ENCODE results near the gene KCNE1. TPM values are rescaled to one million over a fixed set of nuclear protein-coding genes. Genes with fewer than 3 reads are reported as not detected.

Gene KCNE1
- total and polyA plus RNA-seq, 2 of the 4 experiments (the other 2 are of a cell fraction): 0.46 to 0.90 TPM

GRCh38 chr21:34524646-34525601 is 12.9 kb upstream of the KCNE1 start:
- Histone ChIP-seq H4K20me1 (ENCODE audit: insufficient read depth, low read length) (peaks cover 42% of the 10 kb centered on the region), H3K9me1 (ENCODE audit: insufficient read depth, low read length) (peaks cover 11% of the 10 kb centered on the region; the same call in 1 of the 2 replicates), H3K4me1 (ENCODE audit: control insufficient read depth, insufficient read depth, low read length) (peaks cover 11% of the 10 kb centered on the region), H4K5ac (ENCODE audit: low read depth, low read length) (peak overlapping the region; percentile 42), H2AK9ac (replicated peaks; ENCODE audit: low read depth, low read length, poor library complexity) (peak overlapping the region; percentile 89), H3K27me3 (ENCODE audit: control insufficient read depth, insufficient read depth, low read length) (no peaks in the 10 kb centered on the region), H2AFZ (replicated peaks; ENCODE audit: low read length, poor library complexity) (peak overlapping the region; percentile 46), H3K9ac (ENCODE audit: low read depth, low read length) (peak overlapping the region; percentile 86), H2AK5ac (ENCODE audit: low read depth, low read length) (peak overlapping the region; percentile 95), H3K9me3 (ENCODE audit: control insufficient read depth, insufficient read depth, low read length) (no peaks in the 10 kb centered on the region), H3K56ac (ENCODE audit: extremely low read depth, insufficient read depth, low read length) (peak overlapping the region; percentile 42), H3K4ac (ENCODE audit: low read depth, low read length) (peak overlapping the region; percentile 93), H3K4me3 (ENCODE audit: insufficient read depth, low read depth, low read length) (peak overlapping the region; percentile 57), H3K18ac (ENCODE audit: low read depth, low read length) (peak overlapping the region; percentile 55), H2BK15ac (ENCODE audit: low read depth, low read length) (peak overlapping the region; percentile 35; the same call in 2 of the 3 replicates), H2BK5ac (ENCODE audit: low read depth, low read length, poor library complexity, severe bottlenecking) (peak overlapping the region; percentile 98), H3K27ac (ENCODE audit: insufficient read depth, low read length) (peak overlapping the region; percentile 58), H3K79me1 (ENCODE audit: low read depth in 1 of 2, low read length in 2 of 2) (peaks cover 17 to 62% of the 10 kb centered on the region in 2 experiments), H2BK120ac (ENCODE audit: low read depth, low read length) (peak overlapping the region; percentile 81), H3K4me2 (ENCODE audit: low read depth, low read length) (peak overlapping the region; percentile 80), H3K14ac (replicated peaks; ENCODE audit: low read depth, low read length) (peak overlapping the region; percentile 98), H2BK20ac (ENCODE audit: low read depth, low read length) (peak overlapping the region; percentile 46; the same call in 1 of the 2 replicates), H3K36me3 (ENCODE audit: control insufficient read depth, insufficient read depth, low read length) (peaks cover 33% of the 10 kb centered on the region), H4K91ac (ENCODE audit: insufficient read depth, low read depth, low read length) (peak overlapping the region; percentile 57), H4K8ac (ENCODE audit: low read depth in 2 of 2, low read length in 2 of 2) (peak overlapping the region; percentile 60 to 89; a peak in 3 of 4 replicates), H3K23ac (ENCODE audit: low read depth, low read length) (peak overlapping the region; percentile 94)
- peak; percentile 84 for DNase-seq
- ATAC-seq (ENCODE audit: low read depth): peak; percentile 38
- dilution Hi-C loops (cut with HindIII; ENCODE audit: low sequenced_read_pairs, unreplicated experiment): no loop called here
- BruUV-seq (replicated peaks): no TSS peak
- intact Hi-C loops (cut with micrococcal nuclease): loop anchor here (1.0 to 5.0 kb wide), 3 partner anchors 58 to 90 kb away; partner anchors contain the start of gene RCAN1
- 37% methylated on average over 14 of the region's 31 CpGs; no CpG with 5 or more reads in 1 of the 2 experiments for WGBS, 2 experiments (ENCODE audit: extremely low coverage in 2 of 2, insufficient read length in 1 of 2)
- POLR2A ChIA-PET (ENCODE audit: unreplicated experiment): interaction anchor here (1.1 to 2.2 kb wide), 3 partner anchors 10 to 76 kb away, joined by 3 to 12 read pairs (median 3); no protein-coding TSS in a partner anchor
- in situ Hi-C loops (cut with MboI; ENCODE audit: low sequenced_read_pairs): loop anchor here (5.0 kb wide), 1 partner anchor 62 kb away; no protein-coding TSS in a partner anchor
- CTCF ChIA-PET: interaction anchor here (1.2 to 3.2 kb wide), 3 partner anchors 14 to 78 kb away, joined by 4 to 15 read pairs (median 4); no protein-coding TSS in a partner anchor
- no peak for TF ChIP-seq SMC3 (IDR thresholded peaks at IDR 0.05; ENCODE audit: low read depth, low read length)
- TF ChIP-seq POLR2A (IDR thresholded peaks at IDR 0.05; ENCODE audit: low read depth, low read length): peak; percentile 73
- TF ChIP-seq NFE2L2 (IDR thresholded peaks at IDR 0.05; ENCODE audit: low read depth, low read length): no peak; the same call in 1 of the 2 replicates
- no peak for TF ChIP-seq CEBPB (IDR thresholded peaks at IDR 0.05; ENCODE audit: low read depth, low read length)
- TF ChIP-seq MAZ (IDR thresholded peaks at IDR 0.05; ENCODE audit: borderline replicate concordance, low read depth, low read length): no peak; the same call in 1 of the 2 replicates
- TF ChIP-seq MXI1 (IDR thresholded peaks at IDR 0.05; ENCODE audit: borderline replicate concordance, low read depth, low read length): peak; percentile 79
- TF ChIP-seq, protein P1, sequence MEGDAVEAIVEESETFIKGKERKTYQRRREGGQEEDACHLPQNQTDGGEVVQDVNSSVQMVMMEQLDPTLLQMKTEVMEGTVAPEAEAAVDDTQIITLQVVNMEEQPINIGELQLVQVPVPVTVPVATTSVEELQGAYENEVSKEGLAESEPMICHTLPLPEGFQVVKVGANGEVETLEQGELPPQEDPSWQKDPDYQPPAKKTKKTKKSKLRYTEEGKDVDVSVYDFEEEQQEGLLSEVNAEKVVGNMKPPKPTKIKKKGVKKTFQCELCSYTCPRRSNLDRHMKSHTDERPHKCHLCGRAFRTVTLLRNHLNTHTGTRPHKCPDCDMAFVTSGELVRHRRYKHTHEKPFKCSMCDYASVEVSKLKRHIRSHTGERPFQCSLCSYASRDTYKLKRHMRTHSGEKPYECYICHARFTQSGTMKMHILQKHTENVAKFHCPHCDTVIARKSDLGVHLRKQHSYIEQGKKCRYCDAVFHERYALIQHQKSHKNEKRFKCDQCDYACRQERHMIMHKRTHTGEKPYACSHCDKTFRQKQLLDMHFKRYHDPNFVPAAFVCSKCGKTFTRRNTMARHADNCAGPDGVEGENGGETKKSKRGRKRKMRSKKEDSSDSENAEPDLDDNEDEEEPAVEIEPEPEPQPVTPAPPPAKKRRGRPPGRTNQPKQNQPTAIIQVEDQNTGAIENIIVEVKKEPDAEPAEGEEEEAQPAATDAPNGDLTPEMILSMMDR (conservative IDR thresholded peaks at IDR 0.05; ENCODE audit: low read depth, low read length): no peak
- TF ChIP-seq MAFK (IDR thresholded peaks at IDR 0.05; ENCODE audit: low read depth, low read length): no peak
- no peak for TF ChIP-seq RCOR1 (IDR thresholded peaks at IDR 0.05; ENCODE audit: insufficient replicate concordance, low read length)
- TF ChIP-seq, protein P2, sequence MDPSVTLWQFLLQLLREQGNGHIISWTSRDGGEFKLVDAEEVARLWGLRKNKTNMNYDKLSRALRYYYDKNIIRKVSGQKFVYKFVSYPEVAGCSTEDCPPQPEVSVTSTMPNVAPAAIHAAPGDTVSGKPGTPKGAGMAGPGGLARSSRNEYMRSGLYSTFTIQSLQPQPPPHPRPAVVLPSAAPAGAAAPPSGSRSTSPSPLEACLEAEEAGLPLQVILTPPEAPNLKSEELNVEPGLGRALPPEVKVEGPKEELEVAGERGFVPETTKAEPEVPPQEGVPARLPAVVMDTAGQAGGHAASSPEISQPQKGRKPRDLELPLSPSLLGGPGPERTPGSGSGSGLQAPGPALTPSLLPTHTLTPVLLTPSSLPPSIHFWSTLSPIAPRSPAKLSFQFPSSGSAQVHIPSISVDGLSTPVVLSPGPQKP (IDR thresholded peaks at IDR 0.05; ENCODE audit: borderline replicate concordance, low read depth, low read length): no peak
- TF ChIP-seq RAD21 (IDR thresholded peaks at IDR 0.05; ENCODE audit: low read length): no peak
- TF ChIP-seq FOS (IDR thresholded peaks at IDR 0.05; ENCODE audit: low read depth, low read length): peak; percentile 28; the same call in 1 of the 2 replicates
- no peak; the same call in 1 of the 2 replicates for TF ChIP-seq CHD1 (IDR thresholded peaks at IDR 0.05; ENCODE audit: low read depth, low read length)
